Medulla oblongata (tissue), 1 donor: Measurements from ENCODE around the gene TNS1.

Experiments used
- DNase-seq: peaks from one replicate; pipeline ENCODE4 v3.0.0-alpha.2; 2015; ENCODE audit errors: extremely low spot score

The TNS1 gene

DNA sequence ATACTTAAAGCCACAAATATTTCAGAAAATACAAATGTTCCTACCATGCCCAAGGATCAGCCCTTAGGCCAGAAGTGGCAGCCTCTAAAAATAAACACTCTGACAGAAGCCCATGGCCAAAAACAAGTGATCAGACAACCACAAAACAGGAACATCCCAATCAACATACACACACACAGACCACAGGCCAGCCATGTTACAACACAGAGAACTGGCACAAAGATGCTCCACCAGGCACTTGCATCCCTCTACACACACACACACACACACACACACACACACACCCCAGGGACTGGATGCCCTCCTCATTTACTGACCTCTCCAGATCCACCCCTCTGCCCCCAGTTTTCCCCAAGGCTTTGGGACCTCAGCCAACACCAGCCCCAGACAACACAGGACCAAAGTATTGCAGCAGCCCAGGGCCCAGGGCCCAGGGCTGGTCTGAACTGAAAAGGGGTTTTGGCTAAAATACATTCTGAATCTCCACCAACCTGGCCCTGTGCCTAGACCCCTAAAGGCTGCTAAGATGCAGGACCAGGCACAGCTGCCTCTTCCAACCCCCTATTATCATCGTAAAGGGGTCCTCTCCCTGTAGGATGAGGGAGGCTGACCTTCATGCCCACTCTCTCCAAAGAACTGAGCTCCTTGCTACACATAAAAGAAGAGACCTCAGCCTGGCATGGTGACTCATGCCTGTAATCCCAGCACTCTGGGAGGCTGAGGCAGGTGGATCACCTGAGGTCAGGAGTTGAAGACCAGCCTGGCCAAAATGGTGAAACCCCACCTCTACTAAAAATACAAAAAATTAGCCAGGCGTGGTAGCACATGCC lies 151.4 kb downstream of the TNS1 start:
- peak; percentile 76 for DNase-seq

DNA sequence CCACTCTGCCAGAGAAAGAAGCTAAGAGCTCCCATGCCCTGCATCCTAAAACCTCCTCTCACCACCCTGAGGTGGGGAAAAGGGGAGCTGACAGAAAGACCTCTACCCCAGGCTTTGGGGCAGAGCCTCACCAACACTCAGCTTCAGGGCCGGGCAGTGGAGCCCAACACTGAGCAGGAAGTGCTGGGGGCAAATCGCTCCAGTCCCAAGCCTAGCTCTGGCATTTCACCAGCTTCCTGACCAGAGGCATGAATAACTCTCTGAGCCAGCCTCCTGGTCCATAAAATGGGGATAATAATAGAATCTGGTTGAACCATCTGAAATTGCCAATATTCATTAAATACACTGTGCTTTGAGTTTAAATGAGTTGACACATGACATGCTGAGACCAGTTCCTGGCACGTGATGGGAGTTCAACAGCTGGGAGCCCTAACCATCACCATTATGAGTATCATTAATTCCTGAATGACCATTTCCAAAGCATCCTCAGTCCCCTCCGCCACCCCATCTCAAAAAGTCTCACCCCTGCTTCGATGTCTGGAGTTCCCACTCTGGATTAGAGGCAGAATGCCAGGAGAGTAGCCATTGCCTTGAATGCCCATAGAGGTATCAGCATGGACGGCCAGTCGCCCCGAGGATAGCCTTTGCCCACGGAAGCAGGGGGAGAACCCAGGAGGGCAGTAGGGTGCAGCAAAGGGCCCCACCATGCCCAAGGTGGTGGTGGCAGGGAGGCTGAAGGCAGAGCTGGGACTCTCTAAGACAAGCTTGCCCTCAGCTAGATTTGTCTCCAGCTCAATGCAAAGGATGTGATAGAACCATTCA lies 153.4 kb downstream of the TNS1 start:
- no peak for DNase-seq

DNA sequence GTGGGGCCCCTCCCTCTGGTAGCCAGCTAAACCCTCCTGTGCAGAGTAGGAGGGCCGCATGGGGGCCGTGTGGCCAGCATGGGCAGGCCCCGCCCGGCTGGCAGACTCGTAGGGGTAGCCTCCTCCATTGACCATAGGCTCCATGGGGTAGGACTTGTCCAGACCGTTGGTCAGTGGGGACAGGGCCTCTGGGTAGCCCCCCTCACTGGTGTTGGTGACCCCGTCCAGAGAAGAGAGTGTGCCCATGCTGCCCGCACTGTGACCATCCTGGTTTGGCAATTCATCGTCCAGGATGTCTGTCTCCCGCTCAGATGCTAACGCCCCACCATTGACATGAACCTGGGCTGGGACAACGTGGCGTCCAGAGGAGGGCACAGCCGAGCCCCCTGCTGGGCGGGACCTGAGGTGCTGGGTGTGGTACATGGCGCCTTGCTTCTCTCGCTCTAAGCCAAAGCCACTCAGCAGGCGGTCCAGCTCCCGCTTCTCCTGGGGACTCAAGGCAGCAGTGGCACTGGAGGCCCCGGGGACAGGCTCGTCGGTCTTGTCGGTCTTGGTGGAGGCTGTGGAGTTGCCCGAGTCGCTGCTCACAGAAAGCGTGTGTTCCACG lies 154.3 kb downstream of the TNS1 start:
- no peak for DNase-seq

DNA sequence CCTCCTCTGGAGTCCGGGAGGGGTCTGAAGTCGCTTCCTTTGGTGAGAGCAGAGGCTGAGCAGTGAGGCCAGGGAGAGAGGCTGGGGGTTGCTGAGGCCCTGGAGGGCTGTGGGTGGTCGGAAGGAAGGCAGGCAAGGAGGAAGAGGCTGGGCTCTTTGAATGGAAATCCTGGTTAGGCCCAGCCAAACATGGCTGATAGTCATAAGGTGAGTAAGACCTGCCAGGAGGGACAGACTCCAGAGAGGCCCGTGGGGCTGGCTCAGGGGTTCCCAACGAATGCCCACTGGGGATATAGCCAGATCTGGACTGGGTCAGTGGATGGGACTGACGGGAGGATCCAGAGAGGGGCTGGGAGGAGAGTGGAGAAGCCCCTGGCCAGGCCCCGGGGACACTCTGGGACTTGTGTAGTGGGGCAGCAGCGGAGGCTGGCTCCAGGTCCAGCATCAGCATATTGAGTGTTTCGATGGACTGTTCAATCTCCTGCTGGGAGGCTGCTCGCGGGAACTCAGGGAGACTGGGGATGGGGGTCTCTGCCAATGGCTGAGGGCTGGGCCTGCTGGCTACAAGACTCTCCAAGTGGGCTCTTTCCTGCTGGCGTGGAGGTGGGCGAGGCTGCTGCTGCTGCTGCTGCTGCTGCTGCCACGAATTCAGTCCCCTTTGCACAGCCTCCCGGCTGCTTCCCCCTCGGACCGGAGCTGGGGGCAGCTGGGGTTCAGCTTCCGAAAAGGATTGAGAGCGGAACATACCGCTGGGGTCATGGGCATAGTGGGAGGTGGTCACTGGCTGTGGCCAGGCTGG lies 155.0 kb downstream of the TNS1 start:
- DNase-seq: no peak

DNA sequence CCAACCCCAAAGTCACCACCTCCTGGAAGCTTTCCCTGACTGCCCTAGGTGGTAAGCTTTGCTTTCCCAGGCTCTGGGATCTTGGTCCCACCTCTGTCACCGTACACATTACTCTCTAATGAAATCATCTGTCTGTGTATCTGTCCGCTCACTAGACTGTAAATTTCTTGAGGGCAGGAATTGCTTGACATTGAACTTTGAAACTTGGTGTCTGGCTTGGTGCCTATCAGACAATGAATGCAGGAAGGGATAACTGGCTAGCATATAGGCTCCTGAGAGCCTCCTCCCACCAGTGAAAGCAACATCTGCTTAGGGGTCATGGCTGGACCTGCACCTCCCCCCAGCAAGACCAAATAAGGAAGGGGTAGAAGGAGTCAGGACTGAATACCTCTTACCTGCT lies 155.7 kb downstream of the TNS1 start:
- DNase-seq: no peak

DNA sequence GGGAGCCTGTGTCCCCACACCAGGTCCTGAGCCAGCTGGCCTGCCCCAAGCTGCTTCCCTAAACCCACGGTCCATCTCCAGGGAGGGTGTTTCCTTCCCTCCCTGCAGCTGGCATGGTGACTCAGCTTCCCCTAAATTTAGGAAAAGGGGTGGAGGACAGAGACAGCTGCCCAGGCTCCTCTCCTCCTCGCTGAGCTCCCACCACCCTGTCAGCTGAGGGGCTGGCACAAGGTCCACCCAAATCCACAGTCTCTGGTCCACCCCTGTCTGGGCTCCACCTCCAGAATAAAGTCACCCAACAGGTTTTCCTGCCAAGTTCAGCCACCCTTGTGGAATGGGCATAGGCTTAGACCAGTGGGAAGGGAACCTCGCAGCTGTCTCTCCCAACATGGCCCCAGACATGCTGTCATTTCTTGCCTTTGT lies 156.5 kb downstream of the TNS1 start:
- DNase-seq: no peak

DNA sequence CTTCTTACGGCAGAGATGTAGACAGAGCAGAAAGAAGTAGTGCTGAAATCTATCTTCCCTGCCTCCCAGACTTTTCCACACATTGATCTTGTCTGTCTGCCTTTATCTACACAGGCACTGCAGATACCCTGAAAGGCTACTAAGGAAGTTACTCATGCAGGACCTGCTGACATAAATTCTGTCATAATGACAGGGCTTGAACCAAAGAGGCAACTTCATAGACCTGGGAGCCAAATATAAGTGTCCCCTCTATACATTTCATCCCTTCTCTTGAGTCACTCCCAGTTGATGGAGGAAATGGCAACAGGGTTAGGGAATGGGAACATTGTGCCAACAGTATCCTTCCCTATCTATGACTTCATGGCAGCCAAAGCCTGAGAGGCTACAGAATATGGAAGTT lies 157.5 kb downstream of the TNS1 start:
- no peak for DNase-seq

DNA sequence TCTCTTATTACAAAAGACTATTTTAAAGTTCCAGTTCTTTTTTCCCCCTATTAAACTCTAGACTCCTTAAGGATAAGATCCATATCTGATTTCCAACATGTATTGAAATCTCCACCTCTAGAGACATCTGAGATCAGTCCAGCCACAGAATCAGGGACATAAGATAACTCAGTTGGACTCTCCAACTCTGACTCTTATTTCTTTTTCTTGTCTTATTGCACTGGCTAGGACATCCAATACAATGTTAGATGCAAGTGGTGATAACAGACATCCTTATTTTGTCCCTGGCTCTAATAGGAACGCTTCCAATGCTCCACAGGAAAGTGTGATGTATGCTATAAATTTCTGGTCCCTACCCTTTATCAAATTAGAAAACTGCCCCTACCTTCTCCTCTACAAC lies 158.1 kb downstream of the TNS1 start:
- DNase-seq: no peak

DNA sequence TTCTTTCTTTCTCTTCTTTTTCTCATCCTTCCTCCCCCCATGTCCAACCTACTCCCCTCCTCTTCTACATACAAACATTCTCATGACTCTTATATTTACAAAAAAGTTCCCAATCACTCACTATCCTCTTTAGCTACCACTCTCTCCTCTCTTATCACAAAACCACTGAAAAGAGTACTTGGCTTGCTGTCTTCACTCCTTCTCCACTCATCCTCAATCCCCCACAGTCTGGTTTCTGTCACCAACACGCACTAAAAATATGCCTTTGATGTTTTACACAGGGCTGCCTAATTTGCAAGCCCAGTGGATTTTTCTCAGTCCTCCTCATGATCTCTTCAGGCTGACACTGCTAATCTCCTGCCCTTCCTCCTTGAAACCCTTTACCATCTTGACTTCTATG lies 159.5 kb downstream of the TNS1 start:
- DNase-seq: no peak

DNA sequence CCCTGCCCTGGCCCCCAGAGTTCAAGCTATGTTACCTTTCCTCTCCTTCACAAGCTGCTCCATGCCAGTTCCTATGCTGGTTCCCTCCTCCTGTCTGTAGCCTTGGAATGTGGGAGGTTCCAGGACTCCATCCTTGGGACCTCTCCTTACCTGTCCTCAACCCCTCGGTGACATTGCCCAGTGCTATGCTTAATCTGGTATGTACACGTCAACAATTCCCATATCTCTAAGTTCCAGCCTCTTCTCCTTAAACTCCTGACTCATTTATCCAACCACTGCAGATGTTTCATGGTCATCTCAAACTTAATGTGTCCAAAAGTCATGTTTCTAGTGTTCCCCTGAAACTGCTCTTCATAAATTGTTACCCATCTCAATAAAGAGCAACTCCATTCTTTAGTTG lies 160.8 kb downstream of the TNS1 start:
- no peak for DNase-seq

DNA sequence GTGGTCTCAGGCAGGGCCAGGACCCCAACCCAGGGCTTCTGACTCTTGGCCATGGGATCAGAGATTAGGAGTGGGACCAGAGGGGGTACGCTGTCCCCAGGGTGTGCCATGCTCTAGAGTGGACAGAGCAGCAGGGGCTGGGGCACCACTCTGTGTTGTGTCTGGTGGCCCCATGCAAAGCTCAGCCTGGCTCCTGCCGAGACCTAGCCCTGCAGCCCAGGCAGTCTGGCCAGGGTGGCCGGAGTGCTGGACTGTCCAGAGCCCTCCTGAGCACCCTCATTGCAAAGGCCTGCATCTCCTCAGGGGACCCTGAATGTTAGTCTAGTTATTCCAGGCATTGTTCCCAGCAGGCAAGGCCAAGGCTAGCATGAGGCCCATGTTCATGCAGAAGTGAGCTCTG lies 162.3 kb downstream of the TNS1 start:
- DNase-seq: no peak

DNA sequence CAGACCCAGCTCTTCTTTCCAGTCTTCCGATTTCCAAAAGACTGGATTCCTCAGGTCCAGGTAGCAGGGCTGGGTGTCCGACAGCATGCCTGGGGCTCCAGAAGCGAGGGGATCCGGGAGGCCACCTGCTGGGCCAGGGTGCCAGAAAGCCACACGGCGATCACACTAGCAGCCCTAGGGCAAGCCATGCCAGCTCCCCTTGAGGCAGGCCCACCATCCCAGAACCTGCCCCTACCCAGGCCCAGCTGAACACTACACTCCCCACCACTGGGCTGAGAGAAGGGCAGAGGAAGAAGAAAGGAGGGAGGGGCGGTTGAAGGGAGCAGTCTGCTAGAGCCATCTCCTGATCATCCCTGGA lies 163.1 kb downstream of the TNS1 start:
- DNase-seq: no peak

DNA sequence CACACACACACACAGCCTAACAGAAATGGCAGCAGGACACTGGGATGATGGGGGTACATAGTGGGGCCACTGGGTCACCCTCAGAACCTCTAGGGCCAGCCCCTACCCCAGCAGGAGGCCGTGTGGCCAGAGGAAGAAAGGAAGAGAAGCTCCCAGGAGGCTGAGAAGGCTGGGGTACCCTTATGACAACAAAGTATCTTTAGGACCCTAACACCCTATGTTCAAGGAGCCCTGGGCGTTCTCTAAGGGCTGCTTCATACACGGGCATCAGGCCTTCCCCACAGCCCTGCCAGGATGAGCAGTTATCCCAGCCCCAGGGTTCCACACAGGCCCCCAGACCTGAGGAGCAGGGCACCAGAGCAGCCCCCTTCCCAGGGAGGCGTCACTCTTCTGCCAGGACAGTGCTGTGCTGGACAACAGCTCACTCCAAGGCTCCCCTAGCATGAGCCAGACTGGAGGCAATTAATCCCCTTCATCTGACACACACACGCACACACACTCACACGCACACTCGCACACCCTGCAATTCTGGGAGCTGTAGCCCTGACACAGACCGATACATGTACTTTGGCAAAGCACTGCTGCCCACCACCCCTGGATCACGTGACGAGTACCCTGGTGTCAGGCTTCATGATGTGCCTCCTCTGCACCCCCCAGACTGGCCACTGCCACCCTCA lies 163.6 kb downstream of the TNS1 start:
- DNase-seq: no peak

DNA sequence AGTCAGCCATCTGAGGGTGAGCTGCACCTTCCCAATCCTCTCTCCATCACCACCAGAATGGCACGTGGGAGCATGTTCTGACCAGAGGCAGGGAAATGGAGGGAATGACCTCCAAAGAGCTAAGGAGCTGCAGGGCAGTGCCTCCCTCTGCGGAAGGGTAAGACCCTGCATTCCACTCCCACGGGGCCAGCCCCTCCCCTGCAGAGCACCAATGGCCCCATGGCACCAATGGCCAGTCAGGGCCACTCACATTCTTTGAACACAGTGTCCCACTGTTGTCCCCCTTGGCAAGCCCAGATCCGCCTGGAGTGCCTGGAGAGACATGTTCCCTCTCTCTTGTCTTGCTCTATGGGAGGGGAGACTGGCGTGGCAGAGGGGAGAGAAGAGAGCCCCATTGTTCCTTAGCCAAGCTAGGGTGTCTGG lies 164.4 kb downstream of the TNS1 start:
- DNase-seq: peak; percentile 96

DNA sequence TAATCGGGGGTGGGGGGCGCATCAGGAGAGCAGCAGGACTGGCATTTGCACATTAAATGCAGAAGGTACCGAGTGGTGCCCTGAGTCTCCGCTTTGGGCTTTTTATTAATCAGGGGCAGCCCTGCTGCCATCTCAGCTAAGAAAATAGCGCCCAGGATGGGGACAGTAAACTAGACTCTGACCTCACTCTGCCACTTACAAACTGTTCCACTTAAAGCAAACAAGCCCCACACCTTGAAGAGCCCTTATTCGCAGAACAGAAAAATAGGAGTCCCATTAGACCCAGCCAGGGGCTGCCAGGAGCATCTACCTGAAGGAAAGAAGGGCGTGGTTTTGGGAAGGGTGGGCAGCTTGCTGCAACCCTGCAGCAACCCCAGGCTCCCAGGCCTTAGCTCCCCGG lies 165.3 kb downstream of the TNS1 start:
- no peak for DNase-seq

DNA sequence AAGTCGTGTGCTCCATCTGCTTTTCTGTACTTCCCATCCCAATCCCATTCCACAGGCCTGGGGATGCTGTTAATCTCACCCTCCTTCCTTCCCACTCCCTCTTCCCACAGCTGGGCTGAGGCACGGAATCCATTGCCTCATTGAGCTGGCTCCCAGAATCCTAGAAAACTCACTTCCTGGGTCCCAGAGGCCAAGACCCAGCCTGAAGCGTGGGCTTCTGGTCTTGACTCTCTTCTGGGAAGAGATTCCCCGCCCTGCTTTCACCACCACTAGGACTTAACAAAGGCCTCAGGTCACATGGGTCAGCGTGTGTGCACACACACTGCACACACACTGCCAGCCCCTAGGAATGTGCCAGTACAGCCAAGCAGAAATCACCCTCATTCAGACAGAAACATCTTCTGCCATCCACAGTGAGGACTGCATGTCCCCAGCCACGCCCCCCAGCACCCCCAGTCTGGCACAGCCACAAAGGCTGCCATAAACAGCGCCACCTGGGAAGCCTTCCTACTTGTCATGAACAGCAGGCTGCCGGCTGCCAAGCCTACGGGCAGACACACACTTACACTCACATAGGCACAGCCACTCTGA lies 165.8 kb downstream of the TNS1 start:
- peak; percentile 67 for DNase-seq

DNA sequence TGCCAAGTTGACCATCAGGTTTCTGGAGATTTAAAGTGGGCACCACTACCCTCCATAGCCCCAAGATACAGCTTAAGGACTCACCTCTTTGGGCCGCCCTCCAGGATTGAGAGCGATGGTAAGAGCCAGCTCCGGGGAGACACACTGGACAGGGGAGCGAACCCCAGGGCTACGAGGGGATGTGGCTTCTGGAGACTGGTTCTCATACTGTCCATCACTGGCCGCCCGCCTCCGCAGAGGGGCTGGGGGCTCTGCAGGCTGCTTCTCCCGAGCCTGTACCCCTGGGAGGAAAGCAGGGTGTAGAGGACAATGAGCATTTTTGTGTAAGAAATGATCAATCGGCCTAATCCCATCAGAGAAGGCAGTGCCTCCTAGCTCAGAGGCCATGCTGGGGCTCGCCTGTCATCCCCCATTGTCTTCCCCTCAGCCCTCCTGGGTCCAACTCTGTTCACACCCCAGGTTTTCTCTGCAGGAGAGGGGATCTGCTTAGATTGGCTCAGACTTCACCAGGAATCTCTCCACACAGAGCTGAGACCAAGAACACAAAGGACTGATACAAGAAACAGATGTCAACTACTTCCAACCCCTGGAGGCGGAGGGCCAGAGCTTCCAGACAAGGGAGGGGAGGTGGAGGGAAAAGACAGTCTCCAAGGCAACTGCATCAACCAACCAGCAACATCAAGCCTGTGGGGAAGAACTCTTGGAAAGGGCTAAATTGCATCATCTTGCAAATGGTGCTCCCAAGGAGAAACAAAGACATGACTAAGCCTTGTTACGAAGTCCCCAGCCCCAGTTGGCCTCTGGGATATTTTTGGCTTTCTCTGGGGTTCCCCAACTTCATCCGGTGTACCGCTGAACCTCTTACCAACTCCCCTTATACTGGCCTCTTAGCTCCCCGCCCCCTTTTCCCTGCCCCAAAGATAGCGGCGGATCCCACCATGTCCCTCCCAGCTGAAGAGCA lies 166.6 kb downstream of the TNS1 start:
- DNase-seq: no peak

DNA sequence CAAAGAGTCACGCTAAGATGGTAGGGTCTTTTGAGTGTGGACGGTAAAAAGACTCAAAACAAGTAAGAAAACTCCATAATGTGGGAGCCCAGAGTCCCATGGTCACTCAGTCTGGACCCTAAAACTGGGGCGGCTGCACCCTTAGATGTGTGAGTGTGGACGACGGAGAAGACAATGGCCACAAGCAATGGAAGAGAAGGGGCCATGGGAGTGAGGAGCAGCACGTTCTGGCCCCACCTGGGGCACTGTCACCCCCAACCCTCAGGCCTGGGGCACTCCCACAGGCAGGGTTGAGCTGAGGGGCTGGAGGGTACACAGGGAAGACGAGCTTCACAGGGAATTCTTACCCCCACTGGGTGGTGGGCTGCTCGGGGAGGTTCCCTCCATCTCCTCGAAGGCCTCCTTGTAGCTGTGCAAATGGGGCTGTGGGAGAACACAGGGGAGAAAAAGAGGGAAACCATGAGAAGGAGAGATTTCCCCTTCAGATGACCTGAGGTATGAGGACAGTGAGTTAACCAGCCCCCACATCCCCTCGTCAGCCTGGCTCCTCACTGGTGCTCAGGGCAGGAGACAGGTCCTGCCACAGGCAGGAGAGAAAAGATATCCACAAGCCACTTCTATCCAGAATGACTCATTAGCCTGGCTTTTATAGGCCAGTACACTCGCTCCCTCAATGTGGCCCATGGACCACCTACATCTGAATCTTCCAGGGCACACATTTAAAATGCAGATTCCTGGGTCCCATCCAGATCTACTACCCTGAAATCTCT lies 167.9 kb downstream of the TNS1 start:
- DNase-seq: no peak

DNA sequence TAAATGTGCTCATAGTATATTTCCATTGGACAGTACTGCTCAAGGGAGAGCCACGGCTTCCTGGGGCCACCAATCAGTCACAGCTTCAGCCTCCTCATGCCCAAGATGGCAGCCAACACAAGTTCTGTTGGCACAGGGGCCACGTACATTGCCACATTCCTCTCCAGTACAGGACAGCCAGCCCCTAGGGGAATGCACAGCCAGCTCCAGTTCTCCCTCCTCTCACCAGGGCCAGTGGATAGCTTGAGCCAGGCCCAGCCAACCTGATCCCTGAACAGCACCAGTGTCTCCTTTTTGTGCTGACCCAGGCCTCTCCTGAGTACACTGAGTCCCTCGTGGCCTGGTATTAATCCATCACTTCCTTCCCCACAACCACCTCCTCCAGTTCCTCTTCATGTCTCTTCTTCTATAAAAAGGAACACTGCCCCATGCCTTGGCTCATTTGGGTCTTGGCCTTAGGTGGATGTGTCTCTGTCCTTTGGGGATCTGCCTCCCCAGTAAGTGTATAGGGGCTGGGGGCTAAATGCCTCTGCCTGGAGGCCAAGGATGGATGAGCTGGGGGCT lies 168.7 kb downstream of the TNS1 start:
- DNase-seq: no peak
